ENCODE measurements around the gene BYSL. TPM values are rescaled to one million over a fixed set of nuclear protein-coding genes. Genes with fewer than 3 reads are reported as not detected.
A peak's percentile ranks its signal among the peaks of the same experiment; 100 is the strongest.

Gene BYSL
- polyA plus RNA-seq, 2 of the 4 experiments (the other 2 are of a cell fraction) = 28.8 to 61.8 TPM

- no peak for TF ChIP-seq NFE2L2 (conservative IDR thresholded peaks at IDR 0.05; ENCODE audit: low read length)
- peak; percentile 58 to 64; a peak in 3 of 4 replicates for TF ChIP-seq CEBPB (IDR thresholded peaks at IDR 0.05)
- TF ChIP-seq EHF (CRISPR knock-in tag; IDR thresholded peaks at IDR 0.05) = no peak
- no peak for TF ChIP-seq GATA3 (IDR thresholded peaks at IDR 0.05; ENCODE audit: borderline replicate concordance)
- no peak for TF ChIP-seq CHD4 (IDR thresholded peaks at IDR 0.05; ENCODE audit: borderline replicate concordance)
- no peak for TF ChIP-seq BCL3 (IDR thresholded peaks at IDR 0.05)
- TF ChIP-seq EP300 (IDR thresholded peaks at IDR 0.05) = 0 out of 5 replicates have a peak, but pooled peaks of 1 of the 2 experiments have one; percentile 28
- 0 out of 5 replicates have a peak, but pooled peaks of 1 of the 2 experiments have one; percentile 34 for TF ChIP-seq JUN (IDR thresholded peaks at IDR 0.05)
- no peak for TF ChIP-seq CBX2 (IDR thresholded peaks at IDR 0.05; ENCODE audit: borderline replicate concordance, low read depth)
- no peak for TF ChIP-seq RARB (CRISPR knock-in tag; IDR thresholded peaks at IDR 0.05)
- TF ChIP-seq MAX (IDR thresholded peaks at IDR 0.05) = peak; percentile 69
- TF ChIP-seq HDAC2 (IDR thresholded peaks at IDR 0.05) = no peak
Observed at GRCh38 chr6:41970436-41970846, 49.1 kb downstream of the BYSL start (continued).

- no peak for DNase-seq (ENCODE audit: low read depth in 1 of 2, low spot score in 1 of 2)
- WGBS (ENCODE audit: missing lambda C conversion rate) = 72% methylated on average over 2 of the region's 2 CpGs
- Histone ChIP-seq H3K4me2 (no peak overlapping the region), H3K4me3 (no peak overlapping the region), H3K4me1 (peaks cover 65% of the 10 kb centered on the region), H3K9me3 (no peaks in the 10 kb centered on the region), H3K27ac (peak overlapping the region in 1 of 2 experiments; percentile 81; a peak in 4 of 6 replicates)
- POLR2A ChIA-PET = no interaction called here
- no peak for FAIRE-seq
- no peak for ATAC-seq
- no peak for TF ChIP-seq ZC3H11A (IDR thresholded peaks at IDR 0.05)
- TF ChIP-seq JUNB (IDR thresholded peaks at IDR 0.05) = no peak
- TF ChIP-seq ZNF302 (CRISPR knock-in tag; IDR thresholded peaks at IDR 0.05) = no peak
- no peak for TF ChIP-seq HMGXB4 (CRISPR knock-in tag; IDR thresholded peaks at IDR 0.05; ENCODE audit: borderline replicate concordance)
- no peak for TF ChIP-seq NPAS2 (CRISPR knock-in tag; IDR thresholded peaks at IDR 0.05; ENCODE audit: borderline replicate concordance)
- no peak for TF ChIP-seq POLR2AphosphoS2 (conservative IDR thresholded peaks at IDR 0.05; ENCODE audit: low read length)
- TF ChIP-seq FOSB (CRISPR knock-in tag; IDR thresholded peaks at IDR 0.05) = no peak
- TF ChIP-seq PBX3 (IDR thresholded peaks at IDR 0.05) = no peak
- TF ChIP-seq HOXB5 (CRISPR knock-in tag; IDR thresholded peaks at IDR 0.05) = no peak
- TF ChIP-seq CEBPB (IDR thresholded peaks at IDR 0.05) = no peak
- TF ChIP-seq ELK1 (IDR thresholded peaks at IDR 0.05; ENCODE audit: low read depth, low read length) = no peak
- TF ChIP-seq ZFP36 (IDR thresholded peaks at IDR 0.05; ENCODE audit: borderline replicate concordance, partially characterized antibody) = no peak
- TF ChIP-seq TP53 (CRISPR knock-in tag; IDR thresholded peaks at IDR 0.05) = no peak
- no peak for TF ChIP-seq ATOH8 (CRISPR knock-in tag; IDR thresholded peaks at IDR 0.05; ENCODE audit: low read depth)
- CTCF ChIA-PET = interaction anchor here (0.9 kb wide), 1 partner anchor 37 kb away, joined by 3 read pairs; no protein-coding TSS in a partner anchor
Observed at GRCh38 chr6:41972826-41973225, 51.5 kb downstream of the BYSL start.
